KBM-7 (cell line): Measurements from ENCODE around the gene SIRPG.
"Not testable (repeated sequence)": the region's sequence is repeated elsewhere in the genome, so short reads cannot be mapped to it uniquely, and the experiment has no call there.

Source experiments
- DNase-seq: peaks from one replicate; pipeline ENCODE4 v3.0.0-alpha.2; 2015
- in situ Hi-C: fragments of 300-500 bp; cut with MboI; formaldehyde crosslinking; loops from 2 replicates; pipeline ENCODE4 v1.14.3; 2020; ENCODE audit warnings: low sequenced_read_pairs, low pct_unique_long_range_greater_than_20kb, mixed read lengths

SIRPG gene

GRCh38 chr20:1619861-1620444 lies 37.6 kb downstream of the SIRPG start, which contains the start of gene SIRPB1:
SIRPB1 (minus strand) TSS chr20:1620009; CDS start chr20:1619944, 65 bp downstream.
- in situ Hi-C loops, result no loop called here
- DNase-seq, result peak; percentile 86

GRCh38 chr20:1618954-1619540 lies 38.5 kb downstream of the SIRPG start:
- DNase-seq, result no peak
- in situ Hi-C loops, result no loop called here

- in situ Hi-C loops, result no loop called here
- no peak for DNase-seq
Observed at GRCh38 chr20:1618479-1618878, 39.1 kb downstream of the SIRPG start.

- no peak for DNase-seq
- in situ Hi-C loops, result no loop called here
Observed at GRCh38 chr20:1616858-1617434, 40.6 kb downstream of the SIRPG start.

GRCh38 chr20:1610404-1610803 lies 47.2 kb downstream of the SIRPG start:
- in situ Hi-C loops, DNase-seq: not testable (repeated sequence)

- DNase-seq, in situ Hi-C loops: not testable (repeated sequence)
Observed at GRCh38 chr20:1608678-1609347, 48.8 kb downstream of the SIRPG start.

GRCh38 chr20:1600736-1601135 lies 56.8 kb downstream of the SIRPG start:
- in situ Hi-C loops, result no loop called here
- DNase-seq, result no peak

GRCh38 chr20:1595333-1595732 lies 62.2 kb downstream of the SIRPG start:
- in situ Hi-C loops, result no loop called here
- DNase-seq, result no peak

- DNase-seq, result no peak
- in situ Hi-C loops, result no loop called here
Observed at GRCh38 chr20:1588533-1589460, 68.8 kb downstream of the SIRPG start.

GRCh38 chr20:1587781-1588532 lies 69.6 kb downstream of the SIRPG start:
- in situ Hi-C loops, result no loop called here
- no peak for DNase-seq

GRCh38 chr20:1579488-1579887 lies 78.1 kb downstream of the SIRPG start:
- no peak for DNase-seq
- in situ Hi-C loops, result no loop called here
